Neural progenitor cell (in vitro differentiated cells): ENCODE measurements around the gene ZNF276. TPM values are rescaled to one million over a fixed set of nuclear protein-coding genes. Genes with fewer than 3 reads are reported as not detected.
"Not testable (repeated sequence)": the region's sequence is repeated elsewhere in the genome, so short reads cannot be mapped to it uniquely, and the experiment has no call there.

ENCODE experiments used
- DNase-seq: peaks from one replicate; pipeline ENCODE4 v3.0.0-alpha.2; 2016; ENCODE audit warnings: low spot score
- H2AFZ ChIP-seq: fragments of 200-600 bp; sonication (generic); replicated peaks from 2 replicates; pipeline ENCODE4 v1.6.1; 2016; ENCODE audit warnings: antibody characterized with exemption
- H3F3A ChIP-seq: fragments of 200-600 bp; sonication (generic); 2 replicates; pipeline ENCODE4 v1.6.1; 2016; ENCODE audit warnings: antibody characterized with exemption, low read depth
- H3K27ac ChIP-seq: fragments of 200-600 bp; sonication (generic); 2 replicates; pipeline ENCODE4 v1.5.1; 2016; ENCODE audit warnings: mild to moderate bottlenecking
- H3K27me3 ChIP-seq: fragments of 200-600 bp; sonication (generic); 2 replicates; pipeline ENCODE4 v1.6.1; 2016; ENCODE audit warnings: mild to moderate bottlenecking, moderate library complexity
- H3K36me3 ChIP-seq: fragments of 200-600 bp; sonication (generic); 2 replicates; pipeline ENCODE4 v1.5.1; 2016
- H3K4me1 ChIP-seq: fragments of 200-600 bp; sonication (generic); 2 replicates; pipeline ENCODE4 v1.6.1; 2016; ENCODE audit warnings: mixed run types
- H3K4me2 ChIP-seq: fragments of 200-600 bp; sonication (generic); 2 replicates; pipeline ENCODE4 v1.6.1; 2016
- H3K4me3 ChIP-seq: fragments of 200-600 bp; sonication (generic); 2 replicates; pipeline ENCODE4 v1.5.1; 2016
- H3K79me2 ChIP-seq: fragments of 200-600 bp; sonication (generic); 2 replicates; pipeline ENCODE4 v1.6.1; 2016; ENCODE audit warnings: low read depth
- H3K9ac ChIP-seq: fragments of 200-600 bp; sonication (generic); 2 replicates; pipeline ENCODE4 v1.6.1; 2016
- H3K9me3 ChIP-seq: fragments of 200-600 bp; sonication (generic); 2 replicates; pipeline ENCODE4 v1.5.1; 2016; ENCODE audit warnings: low read depth
- H4K20me1 ChIP-seq: fragments of 200-600 bp; sonication (generic); 2 replicates; pipeline ENCODE4 v1.6.1; 2016; ENCODE audit warnings: low read depth
- H3K27ac Mint-ChIP-seq: 3 replicates; pipeline ENCODE4 v1.8.0; 2021; ENCODE audit warnings: mixed read lengths
- H3K27me3 Mint-ChIP-seq: 2 replicates; pipeline ENCODE4 v1.8.0; 2022; ENCODE audit warnings: low read depth, mild to moderate bottlenecking, inconsistent platforms, moderate library complexity, mixed read lengths; ENCODE audit not compliant: insufficient read depth
- H3K36me3 Mint-ChIP-seq: 3 replicates; pipeline ENCODE4 v1.8.0; 2021; ENCODE audit warnings: mixed read lengths
- H3K4me1 Mint-ChIP-seq: 3 replicates; pipeline ENCODE4 v1.8.0; 2021; ENCODE audit warnings: mixed read lengths
- H3K4me3 Mint-ChIP-seq: 3 replicates; pipeline ENCODE4 v1.8.0; 2021; ENCODE audit warnings: mild to moderate bottlenecking, moderate library complexity, mixed read lengths
- H3K9me3 Mint-ChIP-seq: 3 replicates; pipeline ENCODE4 v1.8.0; 2020; ENCODE audit warnings: mixed read lengths
- CTCF ChIP-seq: fragments of 200-600 bp; sonication (generic); IDR thresholded peaks from 2 replicates; pipeline ENCODE4 v1.5.1; 2017; ENCODE audit warnings: antibody characterized with exemption, mild to moderate bottlenecking
- EZH2 ChIP-seq: fragments of 200-600 bp; sonication (generic); IDR thresholded peaks from 2 replicates; pipeline ENCODE4 v1.6.1; 2017; ENCODE audit warnings: antibody characterized with exemption, mild to moderate bottlenecking, moderate library complexity
- EZH2phosphoT487 ChIP-seq: fragments of 200-600 bp; sonication (generic); IDR thresholded peaks from 2 replicates; pipeline ENCODE4 v1.6.1; 2017; ENCODE audit warnings: antibody characterized with exemption
- total RNA-seq: library from RNA; depleted of rRNA; stranded (reverse); fragments of >200 nt; gene quantifications from 2 replicates; pipeline ENCODE4 v1.2.3, GENCODE V29; 2015; ENCODE audit warnings: low replicate concordance

Gene ZNF276
- total RNA-seq, 1 donor from 2014 or later = 8.4 TPM

- H3F3A ChIP-seq = no peaks in the 10 kb centered on the region
- H3K4me1 ChIP-seq = no peaks in the 10 kb centered on the region
- Mint-ChIP-seq H3K4me3 (no peak overlapping the region), H3K27ac (no peak overlapping the region), H3K27me3 (peaks cover 14% of the 10 kb centered on the region), H3K4me1 (peaks cover 2% of the 10 kb centered on the region), H3K36me3 (peaks cover 10% of the 10 kb centered on the region), H3K9me3 (no peaks in the 10 kb centered on the region)
- no peaks in the 10 kb centered on the region for H3K27me3 ChIP-seq
- H3K4me3 ChIP-seq = no peak overlapping the region
- H3K27ac ChIP-seq = no peak overlapping the region
- peaks cover 17% of the 10 kb centered on the region for H3K79me2 ChIP-seq
- H3K4me2 ChIP-seq = no peak overlapping the region
- no peaks in the 10 kb centered on the region for H3K36me3 ChIP-seq
- no peak for DNase-seq
- H2AFZ ChIP-seq = no peak overlapping the region
- no peaks in the 10 kb centered on the region for H3K9me3 ChIP-seq
- no peaks in the 10 kb centered on the region for H4K20me1 ChIP-seq
- H3K9ac ChIP-seq = no peak overlapping the region
- TF ChIP-seq EZH2phosphoT487 = no peak
- no peak for TF ChIP-seq EZH2
- TF ChIP-seq CTCF = no peak
Measured at GRCh38 chr16:89693289-89693731, 28.0 kb upstream of the ZNF276 start.

- Histone ChIP-seq H2AFZ (no peak overlapping the region), H3K27me3 (no peaks in the 10 kb centered on the region), H3K79me2 (peaks cover 10% of the 10 kb centered on the region), H3K9ac (no peak overlapping the region), H3K4me2 (no peak overlapping the region), H3K4me1 (no peaks in the 10 kb centered on the region), H3K9me3 (no peaks in the 10 kb centered on the region), H3K4me3 (no peak overlapping the region), H3K36me3 (no peaks in the 10 kb centered on the region), H4K20me1 (peaks cover under 1% of the 10 kb centered on the region), H3F3A (peaks cover 5% of the 10 kb centered on the region), H3K27ac (no peak overlapping the region)
- peaks cover 16% of the 10 kb centered on the region for H3K27me3 Mint-ChIP-seq
- H3K9me3 Mint-ChIP-seq = no peaks in the 10 kb centered on the region
- peaks cover 12% of the 10 kb centered on the region for H3K36me3 Mint-ChIP-seq
- H3K4me3 Mint-ChIP-seq = no peak overlapping the region
- H3K4me1 Mint-ChIP-seq = peaks cover 5% of the 10 kb centered on the region
- H3K27ac Mint-ChIP-seq = no peak overlapping the region
- TF ChIP-seq EZH2 = no peak
- TF ChIP-seq CTCF = no peak
- TF ChIP-seq EZH2phosphoT487 = no peak
- no peak for DNase-seq
Measured at GRCh38 chr16:89693931-89694783, 27.2 kb upstream of the ZNF276 start.

DNA sequence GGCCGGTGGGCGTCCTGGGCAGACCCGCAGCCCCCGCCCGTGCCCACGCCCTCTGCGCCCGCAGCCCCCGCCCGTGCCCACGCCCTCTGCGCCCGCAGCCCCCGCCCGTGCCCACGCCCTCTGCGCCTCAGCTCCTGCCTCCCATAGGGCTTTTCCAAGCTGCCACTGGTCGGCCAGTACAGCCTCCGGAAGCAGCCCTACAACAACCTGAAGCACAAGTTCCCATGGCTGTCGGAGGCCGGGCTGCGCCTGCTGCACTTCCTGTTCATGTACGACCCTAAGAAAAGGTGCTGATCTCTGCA lies 26.6 kb upstream of the ZNF276 start:
- peaks cover 17% of the 10 kb centered on the region for H3K27me3 Mint-ChIP-seq
- H3K4me3 Mint-ChIP-seq = peak overlapping the region; percentile 35
- H3K4me1 Mint-ChIP-seq = not testable (repeated sequence)

More for the DNA sequence above, 26.6 kb upstream of the ZNF276 start:
- H3K4me2 ChIP-seq, H3K9ac ChIP-seq, H3K27me3 ChIP-seq, DNase-seq, H3K4me1 ChIP-seq, H2AFZ ChIP-seq, H4K20me1 ChIP-seq, H3K9me3 Mint-ChIP-seq, H3K9me3 ChIP-seq, H3K27ac ChIP-seq, H3K79me2 ChIP-seq, H3K4me3 ChIP-seq, H3K27ac Mint-ChIP-seq, H3K36me3 ChIP-seq: not testable (repeated sequence)
- peaks cover 11% of the 10 kb centered on the region for H3F3A ChIP-seq
- peaks cover 14% of the 10 kb centered on the region for H3K36me3 Mint-ChIP-seq
